Breast epithelium (tissue), 4 donors: Measurements from ENCODE around the gene CIAO3. TPM values are rescaled to one million over a fixed set of nuclear protein-coding genes. Genes with fewer than 3 reads are reported as not detected.
A peak's percentile ranks its signal among the peaks of the same experiment; 100 is the strongest.
"Not testable (repeated sequence)": the region's sequence is repeated elsewhere in the genome, so short reads cannot be mapped to it uniquely, and the experiment has no call there.

Source experiments
- DNase-seq, 2 donors: peaks; one replicate each; pipeline ENCODE4 v3.0.0-alpha.2; 2019; ENCODE audit warnings: low spot score in 2 of 2
- H3K27ac ChIP-seq, 2 donors: fragments of 200-600 bp; sonication (generic) in 1 of 2; one replicate each; pipeline ENCODE4 v1.5.1; 2016 to 2019; ENCODE audit warnings: mild to moderate bottlenecking in 1 of 2
- H3K27me3 ChIP-seq, 2 donors: fragments of 200-600 bp; sonication (generic) in 1 of 2; one replicate each; pipeline versions ENCODE4 v1.5.1 to v1.6.0; 2017 to 2019; ENCODE audit warnings: control low read depth in 1 of 2, mild to moderate bottlenecking in 1 of 2
- H3K36me3 ChIP-seq: fragments of 200-600 bp; one replicate; pipeline ENCODE4 v1.5.1; 2019
- H3K4me1 ChIP-seq, 2 donors: fragments of 200-600 bp; sonication (generic); one replicate each; pipeline ENCODE4 v1.5.1; 2016 to 2019; ENCODE audit warnings: control low read depth in 1 of 2
- H3K4me3 ChIP-seq, 3 donors: fragments of 200-600 bp; sonication (generic); 1 replicate in 2 of 3; 2 replicates in 1 of 3; pipeline ENCODE4 v1.5.1; 2016 to 2019; ENCODE audit warnings: mild to moderate bottlenecking in 3 of 3, moderate library complexity in 2 of 3
- H3K9me3 ChIP-seq, 2 donors: fragments of 200-600 bp; sonication (generic) in 1 of 2; one replicate each; pipeline ENCODE4 v1.5.1; 2016 to 2019; ENCODE audit warnings: control low read depth in 1 of 2
- POLR2A ChIP-seq: fragments of 450-650 bp; IDR thresholded peaks from one replicate; pipeline ENCODE4 v1.6.1; 2016; ENCODE audit warnings: antibody characterized with exemption, mild to moderate bottlenecking, moderate library complexity
- POLR2AphosphoS5 ChIP-seq, 3 donors: sonication (generic); formaldehyde crosslinking; IDR thresholded peaks; one replicate each; pipeline ENCODE4 v1.6.1; 2017; ENCODE audit warnings: antibody characterized with exemption in 3 of 3
- intact Hi-C: fragments of 100-400 bp; cut with DNase I; formaldehyde crosslinking; loops from one replicate; pipeline ENCODE4 v1.15.1; 2023; ENCODE audit warnings: low total_unique reads
- total RNA-seq, 3 donors: library from RNA; depleted of rRNA; stranded (reverse); fragments of >200 nt; gene quantifications; one replicate each; pipeline ENCODE4 v1.1.0, GENCODE V29; 2016
- TF ChIP-seq, protein P1 (sequence below), 3 donors: fragments of 450-650 bp; IDR thresholded peaks; one replicate each; pipeline ENCODE4 v1.5.1; 2016 to 2017; ENCODE audit warnings: antibody characterized with exemption in 3 of 3, mild to moderate bottlenecking in 3 of 3, moderate library complexity in 3 of 3

The CIAO3 gene
- total RNA-seq, 3 donors from 2014 or later = 23.0 to 43.2 (median 41.6) TPM

DNA sequence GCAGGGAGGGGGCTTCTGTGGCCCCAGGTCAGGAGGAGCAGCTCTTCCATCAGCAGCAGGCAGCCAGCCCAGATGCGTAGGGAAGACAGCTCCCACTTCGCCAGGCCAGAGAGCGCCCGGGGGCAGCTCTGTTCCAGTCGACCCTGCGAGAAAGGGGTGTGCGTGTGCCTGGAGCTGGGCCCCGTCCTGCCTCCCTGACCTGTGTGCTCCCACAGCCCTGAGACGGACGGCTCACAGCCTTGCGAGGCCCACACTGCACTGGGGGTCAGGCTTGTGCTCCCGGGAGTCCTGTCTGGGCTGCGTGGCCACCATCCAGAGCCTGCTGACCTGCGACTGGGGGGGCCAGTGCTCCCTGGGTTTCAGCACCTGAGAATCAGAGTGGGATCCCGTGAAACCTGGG is 19.3 kb upstream of the CIAO3 start:
- no peak overlapping the region for H3K4me3 ChIP-seq
- no peak for DNase-seq
- H3K9me3 ChIP-seq = no peaks in the 10 kb centered on the region
- H3K27me3 ChIP-seq = peaks cover 0 to 29% of the 10 kb centered on the region in 2 donors
- TF ChIP-seq, protein P1, sequence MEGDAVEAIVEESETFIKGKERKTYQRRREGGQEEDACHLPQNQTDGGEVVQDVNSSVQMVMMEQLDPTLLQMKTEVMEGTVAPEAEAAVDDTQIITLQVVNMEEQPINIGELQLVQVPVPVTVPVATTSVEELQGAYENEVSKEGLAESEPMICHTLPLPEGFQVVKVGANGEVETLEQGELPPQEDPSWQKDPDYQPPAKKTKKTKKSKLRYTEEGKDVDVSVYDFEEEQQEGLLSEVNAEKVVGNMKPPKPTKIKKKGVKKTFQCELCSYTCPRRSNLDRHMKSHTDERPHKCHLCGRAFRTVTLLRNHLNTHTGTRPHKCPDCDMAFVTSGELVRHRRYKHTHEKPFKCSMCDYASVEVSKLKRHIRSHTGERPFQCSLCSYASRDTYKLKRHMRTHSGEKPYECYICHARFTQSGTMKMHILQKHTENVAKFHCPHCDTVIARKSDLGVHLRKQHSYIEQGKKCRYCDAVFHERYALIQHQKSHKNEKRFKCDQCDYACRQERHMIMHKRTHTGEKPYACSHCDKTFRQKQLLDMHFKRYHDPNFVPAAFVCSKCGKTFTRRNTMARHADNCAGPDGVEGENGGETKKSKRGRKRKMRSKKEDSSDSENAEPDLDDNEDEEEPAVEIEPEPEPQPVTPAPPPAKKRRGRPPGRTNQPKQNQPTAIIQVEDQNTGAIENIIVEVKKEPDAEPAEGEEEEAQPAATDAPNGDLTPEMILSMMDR (IDR thresholded peaks at IDR 0.05) = no peak
- no peak for TF ChIP-seq POLR2A
- no peak for TF ChIP-seq POLR2AphosphoS5 (IDR thresholded peaks at IDR 0.05)
- intact Hi-C loops = no loop called here
- peak overlapping the region in 1 of 2 donors; percentile 4 for H3K27ac ChIP-seq
- no peaks in the 10 kb centered on the region for H3K4me1 ChIP-seq
- no peaks in the 10 kb centered on the region for H3K36me3 ChIP-seq

DNA sequence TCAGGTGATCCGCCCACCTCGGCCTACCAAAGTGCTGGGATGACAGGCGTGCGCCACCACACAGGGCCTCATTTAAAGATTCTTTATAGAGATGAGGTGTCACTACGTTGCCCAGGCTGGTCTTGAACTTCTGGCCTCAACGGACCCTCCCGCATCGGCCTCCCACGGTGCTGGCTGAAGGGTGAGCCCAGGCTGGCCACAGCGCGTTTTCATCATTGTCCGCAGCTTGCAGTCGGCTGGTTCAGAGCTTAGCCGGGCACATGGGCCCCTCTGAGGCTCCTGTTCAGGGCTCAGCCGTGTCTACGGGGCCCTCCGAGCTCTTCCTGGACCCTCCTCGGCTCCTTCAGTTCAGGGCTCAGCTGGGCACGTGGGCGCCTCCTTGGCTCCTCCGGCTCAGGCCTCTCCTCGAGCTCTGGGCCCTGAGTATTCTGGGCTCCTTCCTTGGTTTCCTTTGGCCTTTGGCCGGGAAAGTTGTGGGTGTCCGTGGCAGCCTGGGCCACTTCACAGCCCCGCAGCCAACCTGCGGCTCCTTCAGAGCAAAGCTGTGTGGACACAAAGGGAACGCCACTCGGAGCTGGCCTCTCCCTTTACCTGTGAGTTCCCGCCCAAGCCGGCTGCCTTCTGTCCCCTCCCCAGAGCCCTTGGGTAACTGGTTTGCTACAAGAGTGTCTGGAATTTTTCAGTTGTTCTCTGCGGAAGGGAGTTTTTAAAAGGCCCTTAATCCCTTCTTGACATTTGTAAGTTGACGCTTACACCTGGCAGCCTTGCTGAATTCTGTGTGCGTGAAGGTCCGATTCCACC is 18.5 kb upstream of the CIAO3 start:
- Histone ChIP-seq H3K27me3 (peaks cover 0 to 21% of the 10 kb centered on the region in 2 donors), H3K27ac (peak overlapping the region in 1 of 2 donors; percentile 4)
- DNase-seq = no peak

DNA sequence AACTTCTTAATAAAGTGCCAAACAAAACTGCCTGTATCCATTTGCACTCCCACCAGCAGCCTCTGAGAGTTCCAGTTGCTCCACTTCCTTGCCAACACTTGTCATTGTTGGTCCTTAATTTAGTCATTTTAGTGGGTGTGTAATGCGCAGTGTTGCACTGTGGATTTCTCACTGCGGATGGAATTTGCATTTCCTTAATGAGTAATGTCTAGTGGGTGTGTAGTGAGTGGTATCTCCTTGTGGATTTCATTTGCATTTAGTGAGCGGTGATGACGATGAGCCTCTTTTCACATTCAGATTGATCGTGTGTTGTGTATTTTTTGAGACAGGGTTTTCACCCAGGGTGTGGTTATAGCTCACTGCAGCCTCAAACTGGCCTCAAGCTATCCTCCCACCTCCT is 15.6 kb upstream of the CIAO3 start:
- H3K4me1 ChIP-seq = no peaks in the 10 kb centered on the region
- intact Hi-C loops = no loop called here
- H3K9me3 ChIP-seq = no peaks in the 10 kb centered on the region
- no peak overlapping the region for H3K4me3 ChIP-seq
- H3K27ac ChIP-seq = no peak overlapping the region
- H3K36me3 ChIP-seq = no peaks in the 10 kb centered on the region
- H3K27me3 ChIP-seq = peaks cover 0 to 6% of the 10 kb centered on the region in 2 donors
- TF ChIP-seq, protein P1 (IDR thresholded peaks at IDR 0.05) = no peak
- no peak for TF ChIP-seq POLR2A
- no peak for TF ChIP-seq POLR2AphosphoS5 (IDR thresholded peaks at IDR 0.05)
- no peak for DNase-seq

More for the DNA sequence above, 18.5 kb upstream of the CIAO3 start:
- H3K4me1 ChIP-seq = no peaks in the 10 kb centered on the region
- intact Hi-C loops = no loop called here
- no peaks in the 10 kb centered on the region for H3K9me3 ChIP-seq
- no peak for TF ChIP-seq POLR2A
- TF ChIP-seq, protein P1 (IDR thresholded peaks at IDR 0.05) = no peak
- no peak for TF ChIP-seq POLR2AphosphoS5 (IDR thresholded peaks at IDR 0.05)
- no peaks in the 10 kb centered on the region for H3K36me3 ChIP-seq
- H3K4me3 ChIP-seq = no peak overlapping the region

DNA sequence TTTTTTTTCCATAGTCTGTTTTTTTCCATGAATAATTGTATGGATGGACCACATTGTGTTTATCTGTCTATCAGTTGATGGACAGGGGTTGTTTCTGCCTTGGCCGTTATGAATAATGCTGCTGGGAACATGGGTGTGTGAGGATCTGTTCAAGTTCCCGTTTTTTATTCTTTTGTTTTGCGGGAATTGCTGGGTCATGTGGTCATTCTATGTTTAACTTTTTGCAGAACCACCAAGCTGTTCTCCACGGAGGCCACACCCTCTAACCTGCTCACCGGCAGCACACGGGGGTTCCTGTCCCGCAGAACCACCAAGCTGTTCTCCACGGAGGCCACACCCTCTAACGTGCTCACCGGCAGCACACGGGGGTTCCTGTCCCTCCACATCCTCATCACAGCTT is 13.9 kb upstream of the CIAO3 start:
- H3K9me3 ChIP-seq = no peaks in the 10 kb centered on the region
- intact Hi-C loops = no loop called here
- H3K4me3 ChIP-seq = no peak overlapping the region
- no peaks in the 10 kb centered on the region for H3K27me3 ChIP-seq
- peaks cover 0 to 3% of the 10 kb centered on the region in 2 donors for H3K4me1 ChIP-seq
- TF ChIP-seq, protein P1 (IDR thresholded peaks at IDR 0.05) = no peak
- TF ChIP-seq POLR2A = no peak
- no peak for TF ChIP-seq POLR2AphosphoS5 (IDR thresholded peaks at IDR 0.05)
- H3K27ac ChIP-seq = no peak overlapping the region
- H3K36me3 ChIP-seq = no peaks in the 10 kb centered on the region
- no peak for DNase-seq

DNA sequence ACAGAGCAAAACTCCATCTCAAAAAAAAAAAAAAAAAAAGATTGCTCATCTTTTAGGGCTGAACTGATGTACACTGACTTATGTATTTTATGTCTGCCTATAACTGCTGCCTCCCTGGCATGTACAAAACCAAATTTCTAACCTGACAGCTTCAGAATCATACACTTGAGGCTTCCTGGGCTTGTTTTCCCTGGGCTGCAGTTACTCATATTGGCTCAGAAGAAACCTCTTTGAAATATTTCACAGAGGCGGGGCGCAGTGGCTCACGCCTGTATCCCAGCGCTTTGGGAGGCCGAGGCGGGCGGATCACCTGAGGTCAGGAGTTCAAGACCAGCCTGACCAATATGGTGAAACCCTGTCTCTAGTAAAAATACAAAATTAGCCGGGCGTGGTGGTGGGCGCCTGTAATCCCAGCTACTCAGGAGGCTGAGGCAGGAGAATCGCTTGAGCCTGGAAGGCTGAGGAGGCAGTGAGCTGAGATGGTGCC is 13.4 kb upstream of the CIAO3 start:
- intact Hi-C loops, H3K36me3 ChIP-seq, H3K27ac ChIP-seq, H3K4me1 ChIP-seq, H3K27me3 ChIP-seq, DNase-seq, H3K9me3 ChIP-seq, H3K4me3 ChIP-seq: not testable (repeated sequence)
